HG02884 (cell line): ENCODE results near the gene NRN1L.

ENCODE experiments used
- ATAC-seq: cut with Tn5 transposase; IDR thresholded peaks from one replicate; pipeline ENCODE4 v1.9.1; 2021; ENCODE audit warnings: mild to moderate bottlenecking, moderate library complexity; ENCODE audit not compliant: unreplicated experiment

Gene NRN1L

GRCh38 chr16:67934306-67935100 lies 49.8 kb downstream of the NRN1L start:
- no peak for ATAC-seq

GRCh38 chr16:67935101-67935401 lies 50.4 kb downstream of the NRN1L start:
- ATAC-seq = no peak

GRCh38 chr16:67935402-67936123 lies 50.9 kb downstream of the NRN1L start:
- peak; percentile 89 for ATAC-seq
